ENCODE data around the gene RUNX2.

DNA sequence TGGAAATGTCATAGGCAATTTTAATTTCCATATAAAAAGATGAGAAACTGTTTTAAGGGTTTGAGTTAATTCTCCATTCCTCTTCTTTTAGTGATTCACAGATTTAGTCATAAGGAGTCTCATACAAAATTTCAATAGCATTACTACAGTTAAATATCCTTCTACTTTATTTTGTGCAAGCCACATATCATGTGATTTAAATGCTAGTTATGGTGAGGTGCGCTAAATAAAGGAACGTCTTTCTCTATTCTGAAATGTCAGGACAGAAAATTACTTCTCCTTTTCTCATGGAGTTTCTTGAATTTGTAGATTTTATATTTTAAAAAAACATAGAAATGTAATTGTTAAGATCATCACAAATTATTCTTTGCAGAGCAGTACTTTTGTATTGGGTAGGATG lies 99.6 kb downstream of the RUNX2 start:
- TF ChIP-seq POU2F2 (IDR thresholded peaks at IDR 0.05; ENCODE audit: borderline replicate concordance, low read depth, low read length), result no peak
- TF ChIP-seq, protein P1, sequence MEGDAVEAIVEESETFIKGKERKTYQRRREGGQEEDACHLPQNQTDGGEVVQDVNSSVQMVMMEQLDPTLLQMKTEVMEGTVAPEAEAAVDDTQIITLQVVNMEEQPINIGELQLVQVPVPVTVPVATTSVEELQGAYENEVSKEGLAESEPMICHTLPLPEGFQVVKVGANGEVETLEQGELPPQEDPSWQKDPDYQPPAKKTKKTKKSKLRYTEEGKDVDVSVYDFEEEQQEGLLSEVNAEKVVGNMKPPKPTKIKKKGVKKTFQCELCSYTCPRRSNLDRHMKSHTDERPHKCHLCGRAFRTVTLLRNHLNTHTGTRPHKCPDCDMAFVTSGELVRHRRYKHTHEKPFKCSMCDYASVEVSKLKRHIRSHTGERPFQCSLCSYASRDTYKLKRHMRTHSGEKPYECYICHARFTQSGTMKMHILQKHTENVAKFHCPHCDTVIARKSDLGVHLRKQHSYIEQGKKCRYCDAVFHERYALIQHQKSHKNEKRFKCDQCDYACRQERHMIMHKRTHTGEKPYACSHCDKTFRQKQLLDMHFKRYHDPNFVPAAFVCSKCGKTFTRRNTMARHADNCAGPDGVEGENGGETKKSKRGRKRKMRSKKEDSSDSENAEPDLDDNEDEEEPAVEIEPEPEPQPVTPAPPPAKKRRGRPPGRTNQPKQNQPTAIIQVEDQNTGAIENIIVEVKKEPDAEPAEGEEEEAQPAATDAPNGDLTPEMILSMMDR (IDR thresholded peaks at IDR 0.05 in 2 of 3, conservative IDR thresholded peaks at IDR 0.05 in 1 of 3; ENCODE audit: control insufficient read depth in 2 of 3, extremely low read depth in 1 of 3, insufficient read depth in 1 of 3, low read depth in 3 of 3, low read length in 3 of 3), result no peak
- no peak for TF ChIP-seq SMAD1 (IDR thresholded peaks at IDR 0.05; ENCODE audit: low read depth, partially characterized antibody)
- TF ChIP-seq ZNF207 (IDR thresholded peaks at IDR 0.05; ENCODE audit: borderline replicate concordance), result no peak
- no peak for TF ChIP-seq POLR2AphosphoS5 (IDR thresholded peaks at IDR 0.05; ENCODE audit: low read length)
- no peak for TF ChIP-seq FOXK2 (IDR thresholded peaks at IDR 0.05)
- no peak for TF ChIP-seq EZH2 (IDR thresholded peaks at IDR 0.05; ENCODE audit: borderline replicate concordance, control insufficient read depth, low read depth, low read length)
- TF ChIP-seq, protein P2, sequence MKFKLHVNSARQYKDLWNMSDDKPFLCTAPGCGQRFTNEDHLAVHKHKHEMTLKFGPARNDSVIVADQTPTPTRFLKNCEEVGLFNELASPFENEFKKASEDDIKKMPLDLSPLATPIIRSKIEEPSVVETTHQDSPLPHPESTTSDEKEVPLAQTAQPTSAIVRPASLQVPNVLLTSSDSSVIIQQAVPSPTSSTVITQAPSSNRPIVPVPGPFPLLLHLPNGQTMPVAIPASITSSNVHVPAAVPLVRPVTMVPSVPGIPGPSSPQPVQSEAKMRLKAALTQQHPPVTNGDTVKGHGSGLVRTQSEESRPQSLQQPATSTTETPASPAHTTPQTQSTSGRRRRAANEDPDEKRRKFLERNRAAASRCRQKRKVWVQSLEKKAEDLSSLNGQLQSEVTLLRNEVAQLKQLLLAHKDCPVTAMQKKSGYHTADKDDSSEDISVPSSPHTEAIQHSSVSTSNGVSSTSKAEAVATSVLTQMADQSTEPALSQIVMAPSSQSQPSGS (IDR thresholded peaks at IDR 0.05; ENCODE audit: low read length), result no peak
- TF ChIP-seq HCFC1 (IDR thresholded peaks at IDR 0.05; ENCODE audit: low read length), result no peak
- TF ChIP-seq FOS (IDR thresholded peaks at IDR 0.05; ENCODE audit: borderline replicate concordance, extremely low read depth, insufficient read length), result no peak
- no peak for TF ChIP-seq HDAC2 (IDR thresholded peaks at IDR 0.05)
